GM18873 (cell line): ENCODE measurements around the gene CEP120.
"Not testable (repeated sequence)": the region's sequence is repeated elsewhere in the genome, so short reads cannot be mapped to it uniquely, and the experiment has no call there.

Experiments
- ATAC-seq: cut with Tn5 transposase; IDR thresholded peaks from one replicate; pipeline ENCODE4 v1.9.1; 2021; ENCODE audit warnings: mild to moderate bottlenecking, moderate library complexity, moderate number of reproducible peaks; ENCODE audit not compliant: unreplicated experiment, low FRiP score

The CEP120 gene

GRCh38 chr5:123391009-123391408 is 32.2 kb downstream of the CEP120 start:
- no peak for ATAC-seq

GRCh38 chr5:123389794-123390193 is 33.4 kb downstream of the CEP120 start:
- no peak for ATAC-seq

GRCh38 chr5:123387313-123387712 is 35.9 kb downstream of the CEP120 start:
- ATAC-seq = no peak

GRCh38 chr5:123382252-123382651 is 41.0 kb downstream of the CEP120 start:
- no peak for ATAC-seq

GRCh38 chr5:123371575-123372179 is 51.5 kb downstream of the CEP120 start:
- no peak for ATAC-seq

GRCh38 chr5:123369371-123369968 is 53.7 kb downstream of the CEP120 start:
- no peak for ATAC-seq

GRCh38 chr5:123367739-123368138 is 55.5 kb downstream of the CEP120 start:
- no peak for ATAC-seq

- ATAC-seq = no peak
These were observed 58.0 kb downstream of the CEP120 start for GRCh38 chr5:123365156-123365555.

- ATAC-seq = no peak
These were observed 58.6 kb downstream of the CEP120 start for GRCh38 chr5:123364441-123365155.

- ATAC-seq = no peak
These were observed 62.3 kb downstream of the CEP120 start for GRCh38 chr5:123360910-123361309.

GRCh38 chr5:123360201-123360571 is 63.0 kb downstream of the CEP120 start:
- ATAC-seq = no peak

GRCh38 chr5:123359454-123360200 is 63.6 kb downstream of the CEP120 start:
- no peak for ATAC-seq

GRCh38 chr5:123358751-123359150 is 64.5 kb downstream of the CEP120 start:
- no peak for ATAC-seq

- no peak for ATAC-seq
These were observed 64.9 kb downstream of the CEP120 start for GRCh38 chr5:123358304-123358703.

GRCh38 chr5:123351820-123352219 is 71.4 kb downstream of the CEP120 start:
- no peak for ATAC-seq

- no peak for ATAC-seq
These were observed 72.0 kb downstream of the CEP120 start for GRCh38 chr5:123351240-123351639.

GRCh38 chr5:123350742-123351141 is 72.5 kb downstream of the CEP120 start:
- no peak for ATAC-seq

- ATAC-seq = no peak
These were observed 78.3 kb downstream of the CEP120 start for GRCh38 chr5:123344816-123345426.

- no peak for ATAC-seq
These were observed 82.3 kb downstream of the CEP120 start for GRCh38 chr5:123340928-123341327.

- not testable (repeated sequence) for ATAC-seq
These were observed 114.8 kb downstream of the CEP120 start for GRCh38 chr5:123308377-123308776.

GRCh38 chr5:123305751-123306150 is 117.5 kb downstream of the CEP120 start:
- no peak for ATAC-seq
